Breast epithelium (tissue), 4 donors: ENCODE measurements around the gene RASA3. TPM values are rescaled to one million over a fixed set of nuclear protein-coding genes. Genes with fewer than 3 reads are reported as not detected.

Experiments used
- DNase-seq, 2 donors: peaks; one replicate each; pipeline ENCODE4 v3.0.0-alpha.2; 2019; ENCODE audit warnings: low spot score in 2 of 2
- H3K27ac ChIP-seq, 2 donors: fragments of 200-600 bp; sonication (generic) in 1 of 2; one replicate each; pipeline ENCODE4 v1.5.1; 2016 to 2019; ENCODE audit warnings: mild to moderate bottlenecking in 1 of 2
- H3K27me3 ChIP-seq, 2 donors: fragments of 200-600 bp; sonication (generic) in 1 of 2; one replicate each; pipeline versions ENCODE4 v1.5.1 to v1.6.0; 2017 to 2019; ENCODE audit warnings: control low read depth in 1 of 2, mild to moderate bottlenecking in 1 of 2
- H3K36me3 ChIP-seq: fragments of 200-600 bp; one replicate; pipeline ENCODE4 v1.5.1; 2019
- H3K4me1 ChIP-seq, 2 donors: fragments of 200-600 bp; sonication (generic); one replicate each; pipeline ENCODE4 v1.5.1; 2016 to 2019; ENCODE audit warnings: control low read depth in 1 of 2
- H3K4me3 ChIP-seq, 3 donors: fragments of 200-600 bp; sonication (generic); 1 replicate in 2 of 3; 2 replicates in 1 of 3; pipeline ENCODE4 v1.5.1; 2016 to 2019; ENCODE audit warnings: mild to moderate bottlenecking in 3 of 3, moderate library complexity in 2 of 3
- H3K9me3 ChIP-seq, 2 donors: fragments of 200-600 bp; sonication (generic) in 1 of 2; one replicate each; pipeline ENCODE4 v1.5.1; 2016 to 2019; ENCODE audit warnings: control low read depth in 1 of 2
- POLR2A ChIP-seq: fragments of 450-650 bp; IDR thresholded peaks from one replicate; pipeline ENCODE4 v1.6.1; 2016; ENCODE audit warnings: antibody characterized with exemption, mild to moderate bottlenecking, moderate library complexity
- POLR2AphosphoS5 ChIP-seq, 3 donors: sonication (generic); formaldehyde crosslinking; IDR thresholded peaks; one replicate each; pipeline ENCODE4 v1.6.1; 2017; ENCODE audit warnings: antibody characterized with exemption in 3 of 3
- intact Hi-C: fragments of 100-400 bp; cut with DNase I; formaldehyde crosslinking; loops from one replicate; pipeline ENCODE4 v1.15.1; 2023; ENCODE audit warnings: low total_unique reads
- total RNA-seq, 3 donors: library from RNA; depleted of rRNA; stranded (reverse); fragments of >200 nt; gene quantifications; one replicate each; pipeline ENCODE4 v1.1.0, GENCODE V29; 2016
- TF ChIP-seq, protein P1 (sequence below), 3 donors: fragments of 450-650 bp; IDR thresholded peaks; one replicate each; pipeline ENCODE4 v1.5.1; 2016 to 2017; ENCODE audit warnings: antibody characterized with exemption in 3 of 3, mild to moderate bottlenecking in 3 of 3, moderate library complexity in 3 of 3

RASA3 gene
- total RNA-seq, 3 donors from 2014 or later: 14.2 to 54.9 (median 31.5) TPM

DNA sequence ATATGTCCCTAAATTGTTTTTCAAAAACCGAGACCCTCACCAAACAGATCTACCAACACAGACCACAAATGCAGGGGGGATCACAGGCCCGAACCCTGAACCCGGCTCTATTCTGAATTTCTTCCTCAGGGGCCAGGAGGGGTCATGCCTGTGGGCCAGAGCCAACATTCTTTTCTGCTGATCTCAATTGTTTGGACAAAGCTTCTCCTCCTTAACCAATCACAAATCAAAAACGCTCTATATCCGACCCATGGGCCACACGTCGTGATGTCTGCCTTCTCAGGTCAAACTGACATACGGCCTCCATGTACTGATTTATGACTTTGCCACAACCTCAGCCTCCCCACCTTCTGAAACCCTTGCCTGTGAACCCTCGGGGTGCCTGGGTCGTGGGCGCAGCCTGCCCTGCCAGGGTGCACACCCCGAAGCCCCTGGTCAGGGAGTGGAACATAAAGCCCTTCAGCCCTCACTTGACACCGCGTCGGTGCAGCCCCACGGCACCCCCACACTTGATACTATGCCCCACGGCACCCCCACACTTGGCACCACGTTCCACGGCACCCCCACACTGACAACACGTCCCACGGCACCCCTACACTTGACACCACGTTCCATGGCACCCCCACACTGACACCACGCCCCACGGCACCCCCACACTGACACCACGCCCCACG lies 100.2 kb downstream of the RASA3 start:
- intact Hi-C loops: no loop called here
- Histone ChIP-seq H3K9me3 (no peaks in the 10 kb centered on the region), H3K36me3 (no peaks in the 10 kb centered on the region), H3K4me3 (no peak overlapping the region), H3K27ac (peak overlapping the region; percentile 48 to 71), H3K27me3 (no peaks in the 10 kb centered on the region), H3K4me1 (peaks cover 5 to 6% of the 10 kb centered on the region in 2 donors)
- TF ChIP-seq POLR2AphosphoS5 (IDR thresholded peaks at IDR 0.05): peak in 1 of 3 donors; percentile 7
- TF ChIP-seq POLR2A: no peak
- TF ChIP-seq, protein P1, sequence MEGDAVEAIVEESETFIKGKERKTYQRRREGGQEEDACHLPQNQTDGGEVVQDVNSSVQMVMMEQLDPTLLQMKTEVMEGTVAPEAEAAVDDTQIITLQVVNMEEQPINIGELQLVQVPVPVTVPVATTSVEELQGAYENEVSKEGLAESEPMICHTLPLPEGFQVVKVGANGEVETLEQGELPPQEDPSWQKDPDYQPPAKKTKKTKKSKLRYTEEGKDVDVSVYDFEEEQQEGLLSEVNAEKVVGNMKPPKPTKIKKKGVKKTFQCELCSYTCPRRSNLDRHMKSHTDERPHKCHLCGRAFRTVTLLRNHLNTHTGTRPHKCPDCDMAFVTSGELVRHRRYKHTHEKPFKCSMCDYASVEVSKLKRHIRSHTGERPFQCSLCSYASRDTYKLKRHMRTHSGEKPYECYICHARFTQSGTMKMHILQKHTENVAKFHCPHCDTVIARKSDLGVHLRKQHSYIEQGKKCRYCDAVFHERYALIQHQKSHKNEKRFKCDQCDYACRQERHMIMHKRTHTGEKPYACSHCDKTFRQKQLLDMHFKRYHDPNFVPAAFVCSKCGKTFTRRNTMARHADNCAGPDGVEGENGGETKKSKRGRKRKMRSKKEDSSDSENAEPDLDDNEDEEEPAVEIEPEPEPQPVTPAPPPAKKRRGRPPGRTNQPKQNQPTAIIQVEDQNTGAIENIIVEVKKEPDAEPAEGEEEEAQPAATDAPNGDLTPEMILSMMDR (IDR thresholded peaks at IDR 0.05): no peak
- no peak for DNase-seq

DNA sequence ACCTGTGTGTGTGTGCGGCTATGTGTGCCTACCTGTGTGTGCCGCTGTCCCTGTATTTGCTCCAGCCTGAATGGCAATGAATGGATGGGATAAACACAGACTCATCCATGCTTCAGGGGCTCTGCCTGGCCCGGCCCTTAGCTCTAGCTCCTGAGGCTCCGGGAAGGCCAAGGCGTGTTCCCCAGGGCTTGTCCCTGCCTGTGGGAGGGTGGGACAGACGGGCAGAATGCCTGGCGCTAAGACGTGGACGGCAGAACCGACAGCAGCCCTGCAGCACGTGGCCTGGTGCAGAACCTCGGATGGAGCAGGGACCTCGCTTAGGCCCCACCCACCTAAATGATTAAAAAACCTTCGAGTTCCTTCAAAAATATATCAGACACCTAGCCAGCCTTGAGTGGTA lies 100.8 kb downstream of the RASA3 start:
- H3K4me1 ChIP-seq: peaks cover 5 to 6% of the 10 kb centered on the region in 2 donors

DNA sequence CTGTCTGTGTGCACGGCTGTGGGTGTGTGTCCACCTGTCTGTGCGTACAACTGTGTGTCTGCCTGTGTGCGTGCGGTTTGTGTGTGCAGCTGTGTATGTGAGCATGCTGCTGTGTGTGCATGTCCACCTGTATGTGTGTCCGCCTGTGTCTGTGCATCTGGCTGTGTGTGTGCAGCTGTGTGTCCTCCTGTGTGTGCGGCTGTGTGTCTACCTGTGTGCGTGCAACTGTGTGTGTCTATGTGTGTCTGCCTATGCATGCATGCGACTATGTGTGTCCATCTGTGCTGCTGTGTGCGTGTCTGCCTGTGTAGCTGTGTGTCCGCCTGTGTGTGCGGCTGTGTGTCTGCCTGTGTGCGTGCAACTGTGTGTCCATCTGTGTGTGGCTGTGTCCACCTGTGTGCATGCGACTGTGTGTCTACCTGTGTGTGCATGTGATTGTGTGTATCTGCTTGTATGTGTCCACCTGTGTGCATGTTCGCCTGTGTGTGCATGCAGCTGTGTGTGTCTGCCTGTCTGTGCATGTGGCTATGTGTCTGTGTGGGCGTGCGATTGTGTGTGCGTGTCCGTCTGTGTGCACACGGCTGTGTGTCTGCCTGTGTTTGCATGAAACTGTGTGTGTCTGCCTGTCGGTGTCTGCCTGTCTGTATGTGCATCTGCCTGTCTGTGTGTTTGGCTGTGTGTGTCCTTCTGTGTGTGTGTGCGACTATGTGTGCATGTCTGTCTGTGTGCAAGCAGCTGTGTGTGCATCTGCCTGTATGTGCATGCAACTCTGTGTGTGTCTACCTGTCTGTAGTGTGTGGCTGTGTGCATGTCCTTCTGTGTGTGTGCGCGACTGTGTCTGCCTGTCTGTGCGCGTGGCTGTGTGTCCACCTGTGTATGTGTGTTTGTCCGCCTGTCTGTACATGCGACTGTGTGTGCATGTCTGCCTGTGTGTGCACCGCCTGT lies 101.5 kb downstream of the RASA3 start:
- no peak overlapping the region for H3K27ac ChIP-seq
- no peak overlapping the region for H3K4me3 ChIP-seq
- intact Hi-C loops: no loop called here
- no peak for DNase-seq
- TF ChIP-seq POLR2A: no peak
- TF ChIP-seq POLR2AphosphoS5 (IDR thresholded peaks at IDR 0.05): no peak
- TF ChIP-seq, protein P1 (IDR thresholded peaks at IDR 0.05): no peak
- H3K27me3 ChIP-seq: no peaks in the 10 kb centered on the region
- no peaks in the 10 kb centered on the region for H3K9me3 ChIP-seq
- peaks cover 1 to 3% of the 10 kb centered on the region in 2 donors for H3K4me1 ChIP-seq
- no peaks in the 10 kb centered on the region for H3K36me3 ChIP-seq

More for the DNA sequence above, 100.8 kb downstream of the RASA3 start:
- Histone ChIP-seq H3K4me3 (no peak overlapping the region), H3K36me3 (no peaks in the 10 kb centered on the region), H3K27me3 (no peaks in the 10 kb centered on the region), H3K9me3 (no peaks in the 10 kb centered on the region), H3K27ac (peak overlapping the region in 1 of 2 donors; percentile 6)
- TF ChIP-seq POLR2A: no peak
- TF ChIP-seq, protein P1 (IDR thresholded peaks at IDR 0.05): no peak
- TF ChIP-seq POLR2AphosphoS5 (IDR thresholded peaks at IDR 0.05): no peak
- intact Hi-C loops: no loop called here
- DNase-seq: no peak

GRCh38 chr13:114029866-114030625 lies 102.4 kb downstream of the RASA3 start:
- no peak for DNase-seq
- intact Hi-C loops: loop anchor here (5.0 kb wide), 1 partner anchor 763 kb away; no protein-coding TSS in a partner anchor

More at GRCh38 chr13:114029866-114030625, 102.4 kb downstream of the RASA3 start:
- H3K27me3 ChIP-seq: no peaks in the 10 kb centered on the region
- no peak overlapping the region for H3K27ac ChIP-seq
- H3K4me1 ChIP-seq: no peaks in the 10 kb centered on the region
- no peaks in the 10 kb centered on the region for H3K36me3 ChIP-seq
- TF ChIP-seq POLR2A (no peak), POLR2AphosphoS5 (IDR thresholded peaks at IDR 0.05) (no peak)
- TF ChIP-seq, protein P1 (IDR thresholded peaks at IDR 0.05): no peak
- no peaks in the 10 kb centered on the region for H3K9me3 ChIP-seq
- no peak overlapping the region for H3K4me3 ChIP-seq
